ENCODE data around the gene MGAT4A.

Gene MGAT4A

DNA sequence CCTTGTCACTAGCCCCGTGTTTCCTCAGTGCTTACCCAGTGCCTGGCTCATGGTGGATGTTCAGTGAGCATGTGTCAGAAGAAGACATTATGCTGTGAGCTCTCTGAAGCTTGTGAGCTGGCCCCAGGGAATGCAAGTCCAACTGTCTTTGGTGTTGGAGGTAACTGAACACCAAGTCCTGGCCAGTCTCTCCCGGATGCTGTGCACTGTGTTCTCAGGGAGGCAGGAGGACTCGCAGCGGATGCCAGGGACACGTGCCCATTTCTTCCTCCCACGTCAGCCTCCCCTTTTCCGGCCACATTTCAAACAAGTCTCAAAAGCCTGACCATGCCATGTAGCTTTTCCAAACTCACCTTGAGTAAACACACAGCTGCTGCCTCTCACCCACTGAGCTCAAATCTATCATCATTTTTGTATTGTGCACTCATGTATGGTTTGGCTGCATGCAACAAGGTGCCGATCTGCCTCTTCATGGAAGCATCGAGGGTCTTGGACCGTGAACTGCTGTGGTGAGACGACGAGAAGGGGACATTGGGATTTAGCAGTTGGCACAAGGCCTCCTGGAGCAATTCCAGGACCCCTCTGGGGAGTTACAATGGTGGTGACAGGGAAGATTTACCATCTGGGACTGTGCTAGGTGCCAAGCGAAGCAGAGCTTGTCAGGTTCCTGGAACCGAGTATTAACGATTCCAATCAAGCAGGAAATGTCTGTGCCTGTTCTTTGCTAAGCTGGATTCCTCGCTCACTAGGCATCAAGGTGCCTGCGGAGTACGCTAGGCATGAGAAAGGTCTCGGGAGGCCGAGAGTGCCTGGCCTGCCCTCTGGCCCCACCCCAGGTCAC lies 44.4 kb upstream of the MGAT4A start:
- Histone ChIP-seq H3K9me2 (replicated peaks; ENCODE audit: insufficient read depth, low read length) (no peaks in the 10 kb centered on the region), H2AFZ (ENCODE audit: low read length) (no peak overlapping the region)

DNA sequence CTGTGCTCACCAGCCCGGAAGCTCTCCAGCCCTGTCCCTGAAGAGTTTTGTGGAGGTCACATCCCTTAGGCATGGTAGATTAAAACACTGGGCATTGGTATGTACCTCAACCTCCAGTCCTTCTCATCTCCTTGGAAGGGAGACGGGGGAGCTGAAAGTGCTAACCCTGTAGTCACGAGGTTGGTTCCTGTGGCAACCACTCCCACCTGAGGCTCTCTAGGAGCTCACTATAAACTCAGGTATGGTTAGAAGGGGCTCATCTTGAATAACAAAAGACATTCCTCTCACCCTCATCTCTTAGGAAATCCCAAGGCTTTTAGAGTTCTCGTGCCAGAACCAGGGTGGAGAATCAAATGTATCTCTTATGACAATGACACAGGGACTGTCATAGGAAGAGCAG lies 43.0 kb upstream of the MGAT4A start:
- no peak overlapping the region for H2AFZ ChIP-seq (ENCODE audit: low read length)

More for the DNA sequence above, 44.4 kb upstream of the MGAT4A start:
- H4K20me1 ChIP-seq (ENCODE audit: insufficient read depth, low read length), result no peaks in the 10 kb centered on the region
- peaks cover 5% of the 10 kb centered on the region; the same call in 1 of the 2 replicates for H3K4me1 ChIP-seq (ENCODE audit: low read length)
- H3K79me2 ChIP-seq (ENCODE audit: low read length), result no peaks in the 10 kb centered on the region
- no peaks in the 10 kb centered on the region for H3K27me3 ChIP-seq (replicated peaks; ENCODE audit: insufficient read depth, low read length)
- H3K27ac ChIP-seq (ENCODE audit: low read length), result no peak overlapping the region
- no peak overlapping the region for H3K9ac ChIP-seq (ENCODE audit: low read length)
- no peaks in the 10 kb centered on the region for H3F3A ChIP-seq (ENCODE audit: insufficient read depth, low read length)
- no peak overlapping the region for H3K4me3 ChIP-seq (ENCODE audit: low read length)
- no peaks in the 10 kb centered on the region for H3K36me3 ChIP-seq (replicated peaks; ENCODE audit: insufficient read depth, low read length)
- no peaks in the 10 kb centered on the region for H3K9me3 ChIP-seq (replicated peaks; ENCODE audit: insufficient read depth, low read length)
- H3K4me2 ChIP-seq (ENCODE audit: low read depth, low read length), result no peak overlapping the region
- DNase-seq, result no peak
- TF ChIP-seq, protein P1, sequence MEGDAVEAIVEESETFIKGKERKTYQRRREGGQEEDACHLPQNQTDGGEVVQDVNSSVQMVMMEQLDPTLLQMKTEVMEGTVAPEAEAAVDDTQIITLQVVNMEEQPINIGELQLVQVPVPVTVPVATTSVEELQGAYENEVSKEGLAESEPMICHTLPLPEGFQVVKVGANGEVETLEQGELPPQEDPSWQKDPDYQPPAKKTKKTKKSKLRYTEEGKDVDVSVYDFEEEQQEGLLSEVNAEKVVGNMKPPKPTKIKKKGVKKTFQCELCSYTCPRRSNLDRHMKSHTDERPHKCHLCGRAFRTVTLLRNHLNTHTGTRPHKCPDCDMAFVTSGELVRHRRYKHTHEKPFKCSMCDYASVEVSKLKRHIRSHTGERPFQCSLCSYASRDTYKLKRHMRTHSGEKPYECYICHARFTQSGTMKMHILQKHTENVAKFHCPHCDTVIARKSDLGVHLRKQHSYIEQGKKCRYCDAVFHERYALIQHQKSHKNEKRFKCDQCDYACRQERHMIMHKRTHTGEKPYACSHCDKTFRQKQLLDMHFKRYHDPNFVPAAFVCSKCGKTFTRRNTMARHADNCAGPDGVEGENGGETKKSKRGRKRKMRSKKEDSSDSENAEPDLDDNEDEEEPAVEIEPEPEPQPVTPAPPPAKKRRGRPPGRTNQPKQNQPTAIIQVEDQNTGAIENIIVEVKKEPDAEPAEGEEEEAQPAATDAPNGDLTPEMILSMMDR (IDR thresholded peaks at IDR 0.05; ENCODE audit: low read length), result no peak
- TF ChIP-seq EZH2phosphoT487 (IDR thresholded peaks at IDR 0.05; ENCODE audit: low read length) (no peak), EZH2 (optimal IDR thresholded peaks at IDR 0.05; ENCODE audit: low read depth, low read length) (no peak)

DNA sequence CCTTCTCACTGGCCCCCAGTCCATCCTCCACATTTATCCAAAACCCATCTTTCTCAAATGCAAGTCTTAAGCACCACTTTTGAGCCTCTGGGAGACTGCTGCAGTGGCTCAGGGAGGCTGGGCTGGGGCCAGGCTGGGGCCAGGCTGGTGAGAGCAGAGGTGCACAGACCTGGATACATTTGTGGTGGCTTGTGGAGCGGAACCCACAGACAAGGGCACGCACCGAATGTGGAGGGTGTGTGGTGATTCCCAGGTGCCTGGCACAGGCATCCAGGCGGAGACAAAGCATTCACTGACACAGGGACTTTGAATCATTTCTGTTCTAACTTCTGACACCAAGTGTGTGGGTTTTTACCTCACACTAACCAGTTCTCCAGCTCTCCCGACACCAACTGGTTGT lies 42.2 kb upstream of the MGAT4A start:
- Histone ChIP-seq H3K79me2 (ENCODE audit: low read length) (no peaks in the 10 kb centered on the region), H3K9ac (ENCODE audit: low read length) (no peak overlapping the region)

More for the DNA sequence above, 43.0 kb upstream of the MGAT4A start:
- H4K20me1 ChIP-seq (ENCODE audit: insufficient read depth, low read length), result no peaks in the 10 kb centered on the region
- H3K9me2 ChIP-seq (replicated peaks; ENCODE audit: insufficient read depth, low read length), result no peaks in the 10 kb centered on the region
- H3K79me2 ChIP-seq (ENCODE audit: low read length), result no peaks in the 10 kb centered on the region
- DNase-seq, result no peak
- no peak overlapping the region for H3K4me3 ChIP-seq (ENCODE audit: low read length)
- H3K27me3 ChIP-seq (replicated peaks; ENCODE audit: insufficient read depth, low read length), result no peaks in the 10 kb centered on the region
- H3K4me1 ChIP-seq (ENCODE audit: low read length), result peaks cover 5% of the 10 kb centered on the region; the same call in 1 of the 2 replicates
- no peak overlapping the region for H3K9ac ChIP-seq (ENCODE audit: low read length)
- no peak overlapping the region for H3K27ac ChIP-seq (ENCODE audit: low read length)
- no peak overlapping the region for H3K4me2 ChIP-seq (ENCODE audit: low read depth, low read length)
- no peak for TF ChIP-seq EZH2phosphoT487 (IDR thresholded peaks at IDR 0.05; ENCODE audit: low read length)
- H3K36me3 ChIP-seq (replicated peaks; ENCODE audit: insufficient read depth, low read length), result no peaks in the 10 kb centered on the region
- no peaks in the 10 kb centered on the region for H3K9me3 ChIP-seq (replicated peaks; ENCODE audit: insufficient read depth, low read length)
- H3F3A ChIP-seq (ENCODE audit: insufficient read depth, low read length), result no peaks in the 10 kb centered on the region

More for the DNA sequence above, 42.2 kb upstream of the MGAT4A start:
- Histone ChIP-seq H3K27ac (ENCODE audit: low read length) (no peak overlapping the region), H3K4me2 (ENCODE audit: low read depth, low read length) (no peak overlapping the region), H3K36me3 (replicated peaks; ENCODE audit: insufficient read depth, low read length) (no peaks in the 10 kb centered on the region), H3K4me3 (ENCODE audit: low read length) (no peak overlapping the region), H3K27me3 (replicated peaks; ENCODE audit: insufficient read depth, low read length) (no peaks in the 10 kb centered on the region), H2AFZ (ENCODE audit: low read length) (no peak overlapping the region), H4K20me1 (ENCODE audit: insufficient read depth, low read length) (no peaks in the 10 kb centered on the region), H3K9me3 (replicated peaks; ENCODE audit: insufficient read depth, low read length) (no peaks in the 10 kb centered on the region), H3K4me1 (ENCODE audit: low read length) (peaks cover 5% of the 10 kb centered on the region; the same call in 1 of the 2 replicates), H3F3A (ENCODE audit: insufficient read depth, low read length) (no peaks in the 10 kb centered on the region), H3K9me2 (replicated peaks; ENCODE audit: insufficient read depth, low read length) (no peaks in the 10 kb centered on the region)
- no peak for DNase-seq
- TF ChIP-seq EZH2phosphoT487 (IDR thresholded peaks at IDR 0.05; ENCODE audit: low read length), result no peak
- TF ChIP-seq, protein P1 (IDR thresholded peaks at IDR 0.05; ENCODE audit: low read length), result no peak
- TF ChIP-seq EZH2 (optimal IDR thresholded peaks at IDR 0.05; ENCODE audit: low read depth, low read length), result no peak

Data from MM.1S (cell line).